ENCODE results near the gene CD164L2.

DNA sequence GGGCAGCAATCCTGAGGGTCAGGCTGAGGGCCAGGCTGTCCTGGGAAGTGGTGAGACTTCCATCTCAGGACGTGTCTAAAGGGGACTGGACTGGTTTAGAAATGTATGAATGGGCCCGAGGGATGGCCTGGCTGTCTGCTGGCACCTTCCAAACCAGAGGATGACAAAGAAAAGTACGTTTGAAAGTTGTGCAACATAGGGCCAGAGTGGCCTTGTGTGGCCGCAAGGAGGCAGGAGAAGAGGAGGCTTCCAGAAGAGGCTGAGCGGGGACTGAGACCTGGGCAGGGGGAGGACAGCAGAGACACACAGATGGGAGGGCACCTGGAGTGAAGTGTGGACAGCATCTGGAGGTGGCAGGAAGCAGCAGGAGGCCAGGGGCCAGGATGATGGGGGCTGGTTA, 43.9 kb downstream of the CD164L2 start:
- TF ChIP-seq CTCF (conservative IDR thresholded peaks at IDR 0.05; ENCODE audit: low read length): no peak
- TF ChIP-seq EZH2phosphoT487 (IDR thresholded peaks at IDR 0.05; ENCODE audit: borderline replicate concordance): no peak

Data from Loucy (cell line).